ENCODE results near the gene USP40.

DNA sequence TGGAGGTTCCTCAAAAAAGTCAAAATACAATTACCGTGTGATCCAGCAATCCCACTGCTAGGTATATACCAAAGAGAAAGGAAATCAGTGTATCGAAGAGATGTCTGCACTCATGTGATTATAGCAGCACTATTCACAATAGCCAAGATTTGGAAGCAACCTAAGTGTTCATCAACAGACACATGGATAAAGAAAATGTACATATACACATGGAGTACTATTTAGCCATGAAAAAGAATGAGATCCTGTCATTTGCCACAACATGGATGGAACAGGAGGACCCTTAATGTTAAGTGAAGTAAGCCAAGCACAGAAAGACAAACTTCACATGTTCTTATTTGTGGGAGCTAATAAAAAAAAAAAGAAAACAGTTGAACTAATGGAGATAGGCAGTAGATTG, 133.6 kb downstream of the USP40 start:
- TF ChIP-seq CTCF (conservative IDR thresholded peaks at IDR 0.05; ENCODE audit: low read length) (no peak), EZH2phosphoT487 (IDR thresholded peaks at IDR 0.05; ENCODE audit: borderline replicate concordance, low read depth, low read length) (no peak)
